22Rv1 (cell line): Measurements from ENCODE around the gene CSMD2.

Experiments
- CTCF ChIP-seq: fragments of 450-650 bp; IDR thresholded peaks from 2 replicates; pipeline ENCODE4 v1.5.1; 2017; ENCODE audit warnings: mild to moderate bottlenecking
- ZFX ChIP-seq: fragments of 450-650 bp; IDR thresholded peaks from 2 replicates; pipeline ENCODE4 v1.6.1; 2017; ENCODE audit warnings: antibody characterized with exemption, borderline replicate concordance

DNA sequence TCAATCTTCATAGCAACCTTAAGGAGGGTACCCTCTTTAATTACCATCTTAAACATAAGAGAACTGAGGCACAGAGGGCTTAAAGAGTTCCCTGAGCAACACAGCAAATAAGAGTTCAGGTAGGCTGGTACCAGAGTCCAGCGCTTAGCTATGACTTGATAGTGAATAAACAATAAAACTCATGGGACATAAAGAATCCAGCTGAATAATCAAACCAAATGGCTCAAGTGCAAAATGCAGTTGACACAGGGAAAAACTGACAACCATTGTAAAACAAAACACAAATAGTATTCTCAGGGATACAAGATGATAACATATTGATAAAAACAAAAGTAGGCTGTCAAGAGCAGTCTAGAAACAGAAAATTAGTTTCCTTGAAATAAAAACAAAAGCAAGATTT lies 478.0 kb downstream of the CSMD2 start:
- no peak for TF ChIP-seq CTCF
- no peak for TF ChIP-seq ZFX
